ENCODE measurements around the gene HBB.

- no peak for TF ChIP-seq CTCF (IDR thresholded peaks at IDR 0.05 in 4 of 5, conservative IDR thresholded peaks at IDR 0.05 in 1 of 5)
- TF ChIP-seq POLR2A (IDR thresholded peaks at IDR 0.05): no peak
Observed at GRCh38 chr11:5229356-5229755, 2.5 kb upstream of the HBB start.
